NOMO-1 treated with DMSO at 0.1 percent for 48 hours (cell line): ENCODE data around the gene TPD52L1.

Experiments
- DNase-seq: peaks from one replicate; lab custom pipeline; 2025; ENCODE audit not compliant: unreplicated experiment; lab: John Stamatoyannopoulos, UW

Gene TPD52L1

DNA sequence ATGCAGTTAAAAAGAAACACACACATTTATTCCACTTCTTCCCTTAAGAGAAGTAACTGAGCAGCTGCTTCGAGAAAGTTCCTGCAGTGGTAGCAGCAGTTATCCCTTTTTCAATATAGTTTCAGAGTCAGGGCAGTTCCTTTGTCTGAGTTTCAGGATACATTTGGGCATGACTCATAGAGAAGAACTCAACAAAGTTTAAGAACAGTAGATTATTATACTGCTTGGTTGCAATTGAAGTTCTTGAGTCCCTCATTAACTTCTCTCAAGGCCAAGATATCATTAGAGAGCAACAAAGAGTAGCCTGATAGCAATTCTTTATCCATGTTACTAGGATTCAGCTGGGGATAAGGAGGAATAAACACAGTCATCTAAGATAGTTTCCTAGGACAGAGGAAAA lies 54.4 kb downstream of the TPD52L1 start:
- DNase-seq: no peak

GRCh38 chr6:125208625-125209249 lies 55.2 kb downstream of the TPD52L1 start:
- DNase-seq: no peak

GRCh38 chr6:125210667-125211066 lies 57.1 kb downstream of the TPD52L1 start:
- no peak for DNase-seq

DNA sequence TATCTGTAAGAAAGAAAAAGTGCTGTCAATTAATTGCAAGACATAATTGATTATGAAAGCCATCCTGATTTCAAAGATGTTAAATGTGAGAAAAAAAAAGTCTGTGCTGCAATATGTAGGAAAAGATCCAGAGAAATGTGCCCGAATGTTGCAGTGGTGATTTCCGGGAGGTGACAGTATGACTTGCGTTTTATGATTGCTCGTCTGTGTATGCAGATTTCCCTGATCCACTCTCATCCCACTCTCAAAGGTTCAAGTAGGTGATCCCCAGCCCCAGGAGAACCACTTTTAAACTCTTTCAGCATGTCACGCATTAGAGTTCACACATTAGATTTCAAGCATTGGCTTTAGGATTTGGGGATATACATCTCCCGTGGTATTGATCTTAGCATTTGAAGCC lies 57.8 kb downstream of the TPD52L1 start:
- no peak for DNase-seq

- DNase-seq: no peak
These were observed 58.8 kb downstream of the TPD52L1 start for GRCh38 chr6:125212377-125212776.

GRCh38 chr6:125213939-125214338 lies 60.4 kb downstream of the TPD52L1 start:
- DNase-seq: no peak

GRCh38 chr6:125215252-125215819 lies 61.8 kb downstream of the TPD52L1 start:
- DNase-seq: no peak

GRCh38 chr6:125216015-125216414 lies 62.4 kb downstream of the TPD52L1 start:
- no peak for DNase-seq

DNA sequence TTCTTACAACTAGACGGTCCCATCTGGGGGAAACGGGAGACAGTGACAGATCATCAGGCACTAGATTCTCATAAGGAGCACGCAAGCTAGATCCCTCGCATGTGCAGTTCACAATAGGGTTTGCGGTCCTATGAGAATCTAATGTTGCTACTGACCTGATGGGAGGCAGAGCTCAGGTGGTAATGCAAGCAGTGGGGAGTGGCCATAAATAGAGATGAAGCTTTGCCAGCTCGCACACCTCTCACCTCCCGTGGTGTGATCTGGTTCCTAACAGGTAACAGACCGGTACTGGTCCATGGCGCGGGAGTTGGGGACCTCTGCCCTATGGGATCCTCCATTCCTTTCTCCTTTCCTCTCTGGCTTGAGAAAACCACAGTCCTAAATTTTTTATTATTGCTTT lies 63.8 kb downstream of the TPD52L1 start:
- DNase-seq: no peak

DNA sequence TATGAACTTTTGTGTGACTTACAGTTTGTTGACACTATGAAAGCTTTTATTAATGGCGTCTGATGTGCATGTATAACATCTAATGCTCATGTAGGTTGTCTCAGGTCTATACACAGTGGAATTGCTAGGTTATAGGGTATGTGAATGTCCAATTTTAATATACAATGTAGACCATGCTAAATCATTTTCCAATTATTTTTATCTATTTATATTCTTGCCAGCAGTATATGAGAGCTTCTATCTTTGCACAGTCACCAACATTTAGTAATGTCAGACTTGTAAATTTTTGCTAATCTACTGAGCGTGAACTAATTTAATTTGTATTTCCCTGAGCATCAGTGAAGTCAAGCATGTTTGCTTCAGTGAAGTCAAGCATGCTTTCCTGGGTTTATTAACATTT lies 64.4 kb downstream of the TPD52L1 start:
- no peak for DNase-seq

DNA sequence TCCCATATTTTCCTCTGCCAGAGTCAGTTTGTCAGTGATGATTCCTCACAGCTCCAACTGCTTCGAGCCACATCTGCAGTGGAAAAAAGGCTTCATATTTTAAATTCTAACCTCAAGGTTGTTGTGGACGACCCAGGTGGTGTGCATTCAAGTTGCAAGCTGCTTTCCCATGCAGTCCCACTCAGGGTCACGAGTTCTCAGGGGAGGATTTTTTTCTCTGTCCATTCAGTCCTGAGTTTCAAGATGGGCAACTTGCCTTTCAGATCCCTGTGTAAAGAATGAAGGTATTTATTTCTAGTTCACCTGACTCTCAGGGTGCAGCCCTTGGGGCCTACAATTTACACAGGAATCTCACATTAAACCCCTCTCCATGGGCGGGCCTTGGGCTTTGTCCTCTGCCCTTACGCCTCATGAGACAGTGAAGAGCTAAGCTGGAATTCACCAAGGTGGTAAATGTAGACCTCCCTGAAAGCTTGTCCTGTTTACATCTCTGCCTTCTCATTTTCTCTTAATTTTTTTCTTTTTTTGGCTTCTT lies 65.9 kb downstream of the TPD52L1 start:
- DNase-seq: no peak

- DNase-seq: no peak
These were observed 67.1 kb downstream of the TPD52L1 start for GRCh38 chr6:125220712-125221111.

- no peak for DNase-seq
These were observed 69.2 kb downstream of the TPD52L1 start for GRCh38 chr6:125222531-125223455.

- no peak for DNase-seq
These were observed 70.8 kb downstream of the TPD52L1 start for GRCh38 chr6:125224231-125224861.

DNA sequence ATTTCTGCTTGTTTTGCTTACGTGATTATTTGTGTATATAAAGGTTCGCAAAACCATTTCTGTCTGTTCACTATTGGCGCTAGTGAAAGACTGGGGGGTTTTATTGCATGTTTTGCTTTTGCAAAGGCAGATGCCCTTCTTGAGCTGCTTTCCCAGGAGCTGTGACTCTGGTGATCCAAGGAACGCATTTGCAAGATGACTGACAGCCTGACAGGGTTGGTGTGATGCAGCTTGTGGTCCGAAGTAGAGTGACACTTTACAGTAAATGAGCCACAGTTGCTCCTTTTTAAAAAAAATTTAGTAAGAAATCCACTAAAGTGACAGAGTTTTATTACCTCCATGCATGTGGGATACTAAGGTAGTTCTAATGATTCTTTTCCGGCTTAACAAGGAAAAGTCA lies 73.7 kb downstream of the TPD52L1 start:
- no peak for DNase-seq

- no peak for DNase-seq
These were observed 75.5 kb downstream of the TPD52L1 start for GRCh38 chr6:125228981-125229479.

- no peak for DNase-seq
These were observed 77.1 kb downstream of the TPD52L1 start for GRCh38 chr6:125230674-125231073.

- no peak for DNase-seq
These were observed 77.6 kb downstream of the TPD52L1 start for GRCh38 chr6:125231133-125231532.

GRCh38 chr6:125231574-125232343 lies 78.2 kb downstream of the TPD52L1 start:
- no peak for DNase-seq

GRCh38 chr6:125232466-125232865 lies 78.9 kb downstream of the TPD52L1 start:
- DNase-seq: no peak
